Stomach (tissue), 9 donors: ENCODE data around the gene ANKLE1. TPM values are rescaled to one million over a fixed set of nuclear protein-coding genes. Genes with fewer than 3 reads are reported as not detected.

Experiments
- DNase-seq, 2 donors: peaks; one replicate each; pipeline versions ENCODE4 v3.0.0 to v3.0.0-alpha.2; 2013 to 2019
- H3K27ac ChIP-seq, 5 donors: fragments of 200-600 bp in 4 of 5; sonication (generic) in 4 of 5; one replicate each; pipeline ENCODE4 v1.5.1; 2013 to 2019; ENCODE audit warnings: mild to moderate bottlenecking in 1 of 5, moderate library complexity in 1 of 5
- H3K27me3 ChIP-seq, 3 donors: fragments of 200-600 bp; sonication (generic); one replicate each; pipeline ENCODE4 v1.5.1; 2017 to 2019; ENCODE audit warnings: mixed run types in 1 of 3
- H3K36me3 ChIP-seq, 4 donors: fragments of 200-600 bp; sonication (generic); 1 replicate in 3 of 4; 2 replicates in 1 of 4; pipeline ENCODE4 v1.5.1; 2016 to 2019
- H3K4me1 ChIP-seq, 4 donors: fragments of 200-600 bp; sonication (generic); one replicate each; pipeline ENCODE4 v1.5.1; 2016 to 2019
- H3K4me3 ChIP-seq, 4 donors: fragments of 200-600 bp; sonication (generic) in 3 of 4; one replicate each; pipeline ENCODE4 v1.5.1; 2016 to 2019; ENCODE audit warnings: mild to moderate bottlenecking in 1 of 4
- H3K9me3 ChIP-seq, 4 donors: fragments of 200-600 bp; sonication (generic); one replicate each; pipeline ENCODE4 v1.5.1; 2016 to 2019
- EP300 ChIP-seq: sonication (generic); formaldehyde crosslinking; IDR thresholded peaks from one replicate; pipeline ENCODE4 v1.6.1; 2017; ENCODE audit warnings: antibody characterized with exemption
- POLR2A ChIP-seq, 4 donors: fragments of 450-650 bp; IDR thresholded peaks; one replicate each; pipeline ENCODE4 v1.6.1; 2016; ENCODE audit warnings: antibody characterized with exemption in 4 of 4, control low read depth in 2 of 4, mild to moderate bottlenecking in 1 of 4, moderate library complexity in 1 of 4
- POLR2AphosphoS5 ChIP-seq, 3 donors: sonication (generic); formaldehyde crosslinking; IDR thresholded peaks; one replicate each; pipeline ENCODE4 v1.6.1; 2016; ENCODE audit warnings: antibody characterized with exemption in 3 of 3
- WGBS, 5 donors: extraction: QIAGEN DNeasy Blood & Tissue Kit in 3 of 5; methylation state at CpG; one replicate each; pipeline versions ENCODE4 v1.1.5 to v1.1.7; 2013 to 2018; 5-methylcytosine and 5-hydroxymethylcytosine counted together
- intact Hi-C: fragments of 100-400 bp; cut with DNase I; formaldehyde crosslinking; loops from one replicate; pipeline ENCODE4 v1.15.1; 2023; ENCODE audit warnings: low total_unique reads
- polyA plus RNA-seq, 3 donors: library from polyadenylated mRNA; stranded (reverse); fragments of 200-250 nt; gene quantifications; one replicate each; pipeline ENCODE4 v1.2.3, GENCODE V29; 2013
- total RNA-seq, 5 donors: library from RNA; depleted of rRNA; stranded (reverse); fragments of >200 nt; gene quantifications; one replicate each; pipeline versions ENCODE4 v1.1.0 to v1.2.3, GENCODE V29; 2014 to 2016
- TF ChIP-seq, protein P1 (sequence below), 7 experiments: fragments of 450-650 bp in 4 of 7; fragments of 200-600 bp in 3 of 7; sonication (generic) in 3 of 7; IDR thresholded peaks; one replicate each; pipeline ENCODE4 v1.5.1; 2016 to 2019; ENCODE audit warnings: antibody characterized with exemption in 7 of 7, control low read depth in 2 of 7, mild to moderate bottlenecking in 1 of 7
- donor health status: healthy with polysubstance abuse.
- donor health status: Bipolar disorder and iron deficiency.
- donor health status: healthy.

ANKLE1 gene
- total and polyA plus RNA-seq, 8 donors: 0.18 to 0.63 TPM; not detected in 6

DNA sequence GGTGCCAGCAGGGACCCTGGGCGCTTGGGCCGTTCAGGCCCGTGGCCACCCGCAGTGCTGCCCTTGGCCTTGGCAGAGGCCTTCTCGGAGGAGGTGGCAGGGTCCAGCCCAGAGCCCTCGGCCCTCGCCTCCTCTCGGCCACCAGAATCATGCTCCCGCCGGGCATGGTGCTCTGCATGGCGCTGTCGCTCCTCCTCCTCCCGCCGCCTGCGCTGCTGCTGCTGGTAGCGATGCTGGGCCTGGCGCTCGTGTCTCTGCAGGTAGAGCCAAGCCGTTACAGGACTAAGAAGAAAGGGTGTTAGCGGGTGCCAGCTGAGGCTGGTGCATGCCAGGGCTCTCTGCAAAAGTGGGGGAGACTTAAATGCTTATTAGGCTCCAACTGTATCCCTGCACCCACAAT lies 43.4 kb downstream of the ANKLE1 start:
- 95 to 96% (median 96%) methylated on average over 15 to 20 of the region's 20 CpGs for WGBS, 5 donors
- intact Hi-C loops: no loop called here
- TF ChIP-seq, protein P1, sequence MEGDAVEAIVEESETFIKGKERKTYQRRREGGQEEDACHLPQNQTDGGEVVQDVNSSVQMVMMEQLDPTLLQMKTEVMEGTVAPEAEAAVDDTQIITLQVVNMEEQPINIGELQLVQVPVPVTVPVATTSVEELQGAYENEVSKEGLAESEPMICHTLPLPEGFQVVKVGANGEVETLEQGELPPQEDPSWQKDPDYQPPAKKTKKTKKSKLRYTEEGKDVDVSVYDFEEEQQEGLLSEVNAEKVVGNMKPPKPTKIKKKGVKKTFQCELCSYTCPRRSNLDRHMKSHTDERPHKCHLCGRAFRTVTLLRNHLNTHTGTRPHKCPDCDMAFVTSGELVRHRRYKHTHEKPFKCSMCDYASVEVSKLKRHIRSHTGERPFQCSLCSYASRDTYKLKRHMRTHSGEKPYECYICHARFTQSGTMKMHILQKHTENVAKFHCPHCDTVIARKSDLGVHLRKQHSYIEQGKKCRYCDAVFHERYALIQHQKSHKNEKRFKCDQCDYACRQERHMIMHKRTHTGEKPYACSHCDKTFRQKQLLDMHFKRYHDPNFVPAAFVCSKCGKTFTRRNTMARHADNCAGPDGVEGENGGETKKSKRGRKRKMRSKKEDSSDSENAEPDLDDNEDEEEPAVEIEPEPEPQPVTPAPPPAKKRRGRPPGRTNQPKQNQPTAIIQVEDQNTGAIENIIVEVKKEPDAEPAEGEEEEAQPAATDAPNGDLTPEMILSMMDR (IDR thresholded peaks at IDR 0.05): no peak
- TF ChIP-seq POLR2A (IDR thresholded peaks at IDR 0.05) (no peak), POLR2AphosphoS5 (IDR thresholded peaks at IDR 0.05) (no peak), EP300 (no peak)
- Histone ChIP-seq H3K4me1 (peaks cover 15 to 37% (median 33%) of the 10 kb centered on the region in 4 donors), H3K4me3 (no peak overlapping the region), H3K9me3 (no peaks in the 10 kb centered on the region), H3K27ac (peak overlapping the region in 1 of 5 donors; percentile 1), H3K36me3 (peaks cover 21 to 45% (median 37%) of the 10 kb centered on the region in 4 donors), H3K27me3 (peaks cover 0 to 21% (median 11%) of the 10 kb centered on the region in 3 donors)
- DNase-seq: no peak

- WGBS, 5 donors: 72 to 81% (median 78%) methylated on average over 17 of the region's 17 CpGs
- peaks cover 15 to 37% (median 33%) of the 10 kb centered on the region in 4 donors for H3K4me1 ChIP-seq
- peaks cover 0 to 30% (median 11%) of the 10 kb centered on the region in 3 donors for H3K27me3 ChIP-seq
- no peaks in the 10 kb centered on the region for H3K9me3 ChIP-seq
- no peak overlapping the region for H3K27ac ChIP-seq
- intact Hi-C loops: no loop called here
- H3K4me3 ChIP-seq: no peak overlapping the region
- no peak for TF ChIP-seq POLR2A (IDR thresholded peaks at IDR 0.05)
- no peak for TF ChIP-seq EP300
- TF ChIP-seq, protein P1 (IDR thresholded peaks at IDR 0.05): no peak
- no peak for TF ChIP-seq POLR2AphosphoS5 (IDR thresholded peaks at IDR 0.05)
- peaks cover 13 to 37% (median 34%) of the 10 kb centered on the region in 4 donors for H3K36me3 ChIP-seq
- peak in 1 of 2 donors; percentile 40 for DNase-seq
These were observed 44.3 kb downstream of the ANKLE1 start for GRCh38 chr19:17325881-17326594.

DNA sequence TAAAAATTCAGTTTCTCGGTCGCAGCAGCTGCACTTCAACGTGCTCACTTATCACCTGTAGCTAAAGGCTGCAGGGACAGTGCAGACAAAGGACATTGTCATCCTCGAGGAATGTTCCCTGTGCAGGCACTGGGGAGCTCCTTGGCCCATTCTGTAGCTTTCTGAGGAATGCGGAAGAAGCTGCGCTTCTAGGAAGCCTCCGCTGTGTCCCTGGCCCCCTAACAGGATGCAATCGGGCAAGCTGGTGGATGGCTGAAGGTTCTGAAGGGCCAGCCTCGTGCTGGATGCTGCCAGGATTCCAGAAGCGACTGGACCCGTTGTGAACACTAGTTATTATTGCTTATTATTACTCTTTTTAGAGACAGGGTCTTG lies 44.9 kb downstream of the ANKLE1 start:
- H3K27ac ChIP-seq: no peak overlapping the region
- H3K4me3 ChIP-seq: no peak overlapping the region
- intact Hi-C loops: no loop called here

GRCh38 chr19:17327068-17327653 lies 45.5 kb downstream of the ANKLE1 start:
- WGBS, 5 donors: 86 to 95% (median 92%) methylated on average over 17 to 27 of the region's 27 CpGs

More for the DNA sequence above, 44.9 kb downstream of the ANKLE1 start:
- H3K36me3 ChIP-seq: peaks cover 9 to 33% (median 29%) of the 10 kb centered on the region in 4 donors
- no peaks in the 10 kb centered on the region for H3K9me3 ChIP-seq
- peaks cover 15 to 37% (median 33%) of the 10 kb centered on the region in 4 donors for H3K4me1 ChIP-seq
- TF ChIP-seq POLR2AphosphoS5 (IDR thresholded peaks at IDR 0.05) (no peak), POLR2A (IDR thresholded peaks at IDR 0.05) (no peak)
- H3K27me3 ChIP-seq: peaks cover 0 to 35% (median 11%) of the 10 kb centered on the region in 3 donors
- no peak for DNase-seq
- 71 to 85% (median 83%) methylated on average over 11 of the region's 11 CpGs for WGBS, 5 donors

More at GRCh38 chr19:17327068-17327653, 45.5 kb downstream of the ANKLE1 start:
- TF ChIP-seq EP300: no peak
- no peak for TF ChIP-seq POLR2AphosphoS5 (IDR thresholded peaks at IDR 0.05)
- TF ChIP-seq POLR2A (IDR thresholded peaks at IDR 0.05): no peak
- TF ChIP-seq, protein P1 (IDR thresholded peaks at IDR 0.05): no peak
- H3K9me3 ChIP-seq: no peaks in the 10 kb centered on the region
- intact Hi-C loops: no loop called here
- H3K4me1 ChIP-seq: peaks cover 15 to 37% (median 33%) of the 10 kb centered on the region in 4 donors
- no peak overlapping the region for H3K4me3 ChIP-seq
- peaks cover 3 to 28% (median 23%) of the 10 kb centered on the region in 4 donors for H3K36me3 ChIP-seq
- H3K27me3 ChIP-seq: peaks cover 0 to 36% (median 11%) of the 10 kb centered on the region in 3 donors
- DNase-seq: no peak
- no peak overlapping the region for H3K27ac ChIP-seq
